ENCODE data around the gene MAGI1. TPM values are rescaled to one million over a fixed set of nuclear protein-coding genes. Genes with fewer than 3 reads are reported as not detected.

MAGI1 gene
- total RNA-seq, 2 donors from 2014 or later: 23.4 to 41.4 TPM

DNA sequence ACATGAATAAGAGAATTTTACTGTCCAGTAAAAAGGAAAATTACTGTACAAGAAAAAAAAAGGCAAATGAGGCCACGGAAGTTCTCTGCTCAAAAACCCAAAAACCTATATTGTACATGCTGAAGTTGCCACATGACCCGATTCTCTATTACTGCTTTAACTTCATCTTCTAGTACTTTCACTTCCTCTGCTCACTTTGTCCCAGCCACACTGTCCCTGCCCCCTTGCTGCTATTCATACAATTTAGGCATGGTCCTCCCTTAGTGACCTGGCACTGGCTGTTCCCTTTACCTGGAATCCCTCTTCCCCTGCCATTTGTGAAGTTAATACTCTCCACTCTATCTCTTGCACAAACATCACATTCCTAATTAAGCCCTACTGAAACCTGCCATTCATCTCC, 457.4 kb downstream of the MAGI1 start:
- Histone ChIP-seq H3K27ac (no peak overlapping the region), H3K9ac (ENCODE audit: low read depth in 2 of 2, low read length in 2 of 2) (no peak overlapping the region), H3K4me3 (no peak overlapping the region), H3K36me3 (no peaks in the 10 kb centered on the region), H3K27me3 (no peaks in the 10 kb centered on the region), H3K4me1 (no peaks in the 10 kb centered on the region), H3K9me3 (no peaks in the 10 kb centered on the region)
- TF ChIP-seq, protein P1, sequence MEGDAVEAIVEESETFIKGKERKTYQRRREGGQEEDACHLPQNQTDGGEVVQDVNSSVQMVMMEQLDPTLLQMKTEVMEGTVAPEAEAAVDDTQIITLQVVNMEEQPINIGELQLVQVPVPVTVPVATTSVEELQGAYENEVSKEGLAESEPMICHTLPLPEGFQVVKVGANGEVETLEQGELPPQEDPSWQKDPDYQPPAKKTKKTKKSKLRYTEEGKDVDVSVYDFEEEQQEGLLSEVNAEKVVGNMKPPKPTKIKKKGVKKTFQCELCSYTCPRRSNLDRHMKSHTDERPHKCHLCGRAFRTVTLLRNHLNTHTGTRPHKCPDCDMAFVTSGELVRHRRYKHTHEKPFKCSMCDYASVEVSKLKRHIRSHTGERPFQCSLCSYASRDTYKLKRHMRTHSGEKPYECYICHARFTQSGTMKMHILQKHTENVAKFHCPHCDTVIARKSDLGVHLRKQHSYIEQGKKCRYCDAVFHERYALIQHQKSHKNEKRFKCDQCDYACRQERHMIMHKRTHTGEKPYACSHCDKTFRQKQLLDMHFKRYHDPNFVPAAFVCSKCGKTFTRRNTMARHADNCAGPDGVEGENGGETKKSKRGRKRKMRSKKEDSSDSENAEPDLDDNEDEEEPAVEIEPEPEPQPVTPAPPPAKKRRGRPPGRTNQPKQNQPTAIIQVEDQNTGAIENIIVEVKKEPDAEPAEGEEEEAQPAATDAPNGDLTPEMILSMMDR (IDR thresholded peaks at IDR 0.05): no peak
- DNase-seq: no peak
- intact Hi-C loops (cut with DNase I): no loop called here

DNA sequence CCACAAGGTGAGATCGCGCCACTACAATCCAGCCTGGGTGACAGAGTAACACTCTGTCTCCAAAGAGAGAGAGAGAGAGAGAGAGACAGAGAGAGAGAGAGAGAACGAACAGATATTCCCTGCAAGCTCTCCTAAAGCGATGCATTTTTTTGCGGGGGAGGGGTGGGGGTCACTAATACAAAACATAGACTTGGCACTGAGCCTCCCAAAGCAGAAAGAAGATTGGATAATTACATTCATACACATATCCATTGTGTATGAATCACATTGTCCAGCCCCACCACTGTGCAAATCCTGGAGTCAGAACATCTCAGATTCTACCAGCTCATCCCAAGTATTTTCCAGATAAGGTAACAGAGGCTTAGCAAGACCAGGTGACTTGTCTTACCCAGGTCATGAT, 459.9 kb downstream of the MAGI1 start:
- Histone ChIP-seq H3K27me3 (no peaks in the 10 kb centered on the region), H3K9ac (ENCODE audit: low read depth in 2 of 2, low read length in 2 of 2) (no peak overlapping the region), H3K36me3 (no peaks in the 10 kb centered on the region), H3K4me1 (no peaks in the 10 kb centered on the region), H3K4me3 (no peak overlapping the region), H3K9me3 (no peaks in the 10 kb centered on the region), H3K27ac (no peak overlapping the region)
- intact Hi-C loops (cut with DNase I): no loop called here
- no peak for DNase-seq
- TF ChIP-seq, protein P1 (IDR thresholded peaks at IDR 0.05): no peak

DNA sequence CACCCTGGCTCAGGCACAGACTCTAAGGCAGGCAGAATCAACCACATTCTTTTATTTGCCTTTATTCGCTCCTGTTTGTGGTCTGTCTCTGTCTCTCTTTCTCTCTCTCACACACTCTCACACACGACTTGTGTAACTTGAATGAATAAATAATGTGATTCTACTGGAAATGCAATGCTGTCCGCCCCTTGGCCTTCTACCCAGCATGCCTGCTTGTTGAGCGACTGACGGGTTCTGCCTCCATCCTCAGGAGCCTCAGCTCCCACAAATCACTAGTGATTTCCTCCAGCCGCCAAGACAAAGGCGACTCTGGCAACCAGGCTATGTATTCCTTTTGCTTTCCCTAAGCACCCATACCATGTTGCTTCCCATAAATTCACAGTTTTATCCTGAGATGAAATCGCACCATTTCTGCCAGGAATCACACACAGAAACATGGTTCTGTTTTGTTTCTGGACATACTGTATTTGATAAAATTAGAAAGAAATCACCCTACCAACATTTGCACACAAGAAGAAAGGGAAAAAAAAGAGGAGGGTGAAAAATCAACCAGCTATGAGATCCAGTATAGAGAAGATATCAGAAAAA, 460.8 kb downstream of the MAGI1 start:
- DNase-seq: no peak
- no peak overlapping the region for H3K27ac ChIP-seq

DNA sequence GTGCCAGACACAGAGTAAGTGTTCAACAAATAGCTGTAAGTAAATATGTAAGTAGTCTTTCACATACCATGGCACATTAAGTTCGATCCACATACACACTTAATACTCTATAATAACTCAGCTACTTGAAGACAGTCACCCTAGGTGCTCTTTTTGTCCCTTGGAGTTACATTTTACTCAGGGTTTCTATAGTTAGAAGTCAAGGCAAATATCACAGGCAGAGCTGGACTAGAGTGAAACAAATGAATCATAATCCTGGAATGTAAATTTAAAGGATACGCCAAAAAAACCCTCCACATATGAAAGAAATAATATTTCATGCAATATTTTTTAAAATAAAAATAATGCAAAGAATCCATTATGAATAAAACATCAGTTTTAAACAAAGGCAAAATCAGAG, 461.8 kb downstream of the MAGI1 start:
- Histone ChIP-seq H3K27me3 (no peaks in the 10 kb centered on the region), H3K9me3 (no peaks in the 10 kb centered on the region), H3K4me1 (no peaks in the 10 kb centered on the region), H3K9ac (ENCODE audit: low read depth in 2 of 2, low read length in 2 of 2) (no peak overlapping the region), H3K27ac (no peak overlapping the region), H3K4me3 (no peak overlapping the region), H3K36me3 (no peaks in the 10 kb centered on the region)
- intact Hi-C loops (cut with DNase I): no loop called here
- no peak for DNase-seq
- TF ChIP-seq, protein P1 (IDR thresholded peaks at IDR 0.05): no peak

More for the DNA sequence above, 460.8 kb downstream of the MAGI1 start:
- Histone ChIP-seq H3K9ac (ENCODE audit: low read depth in 2 of 2, low read length in 2 of 2) (no peak overlapping the region), H3K9me3 (no peaks in the 10 kb centered on the region), H3K4me3 (no peak overlapping the region), H3K36me3 (no peaks in the 10 kb centered on the region), H3K27me3 (no peaks in the 10 kb centered on the region), H3K4me1 (no peaks in the 10 kb centered on the region)
- TF ChIP-seq, protein P1 (IDR thresholded peaks at IDR 0.05): no peak
- intact Hi-C loops (cut with DNase I): no loop called here

DNA sequence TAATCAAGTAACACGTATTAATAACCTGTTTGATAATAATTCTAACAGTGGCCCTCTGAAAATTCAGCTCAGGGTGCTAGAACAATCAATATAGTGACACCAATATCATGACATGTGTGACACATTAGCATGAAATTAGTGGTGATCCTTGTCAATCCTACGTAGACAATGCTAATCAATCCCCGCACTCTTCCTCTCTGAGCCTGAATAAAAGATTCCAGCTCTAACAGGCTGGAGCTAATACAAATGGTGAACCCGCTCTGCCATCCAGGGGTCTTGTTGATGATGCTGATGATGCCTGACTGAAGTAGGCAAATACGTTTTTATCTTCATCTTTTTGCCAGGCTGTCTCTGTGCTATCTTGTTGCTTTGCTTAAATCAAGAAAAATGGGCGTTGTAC, 462.5 kb downstream of the MAGI1 start:
- Histone ChIP-seq H3K4me3 (no peak overlapping the region), H3K9me3 (no peaks in the 10 kb centered on the region), H3K4me1 (no peaks in the 10 kb centered on the region), H3K27ac (no peak overlapping the region), H3K36me3 (no peaks in the 10 kb centered on the region), H3K9ac (ENCODE audit: low read depth in 2 of 2, low read length in 2 of 2) (no peak overlapping the region), H3K27me3 (no peaks in the 10 kb centered on the region)
- intact Hi-C loops (cut with DNase I): no loop called here
- DNase-seq: no peak
- TF ChIP-seq, protein P1 (IDR thresholded peaks at IDR 0.05): no peak

All from colonic mucosa (tissue), 4 donors.